ENCODE data around the gene ATP6AP1.

ATP6AP1 gene

DNA sequence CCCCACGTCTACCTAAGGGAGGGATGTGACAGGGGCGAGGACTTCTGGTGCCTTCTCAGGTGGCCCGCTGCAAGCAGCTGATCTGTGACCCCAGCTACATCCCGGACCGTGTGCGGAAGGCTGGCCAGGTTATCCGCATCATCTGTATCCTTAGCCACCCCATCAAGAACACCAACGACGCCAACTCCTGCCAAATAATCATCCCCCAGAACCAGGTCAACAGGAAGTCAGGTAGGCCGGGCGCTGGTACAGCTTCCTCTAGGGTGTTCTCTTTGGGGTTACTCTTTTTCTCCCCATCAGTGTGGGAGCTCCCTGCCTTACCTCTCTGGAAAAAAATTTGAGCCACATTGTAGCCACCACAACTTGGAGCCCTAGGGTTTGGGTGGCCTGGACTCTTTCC is 13.1 kb downstream of the ATP6AP1 start:
- Histone ChIP-seq H3K9me3 (ENCODE audit: control insufficient read depth, insufficient read depth, low read depth, low read length) (peaks cover 31% of the 10 kb centered on the region; the same call in 1 of the 2 replicates), H3K36me3 (ENCODE audit: control insufficient read depth, insufficient read depth, low read length) (peaks cover 48% of the 10 kb centered on the region), H3K4me3 (ENCODE audit: low read depth, low read length) (no peak overlapping the region), H3K27me3 (ENCODE audit: control insufficient read depth, insufficient read depth, low read length) (no peaks in the 10 kb centered on the region), H3K9ac (ENCODE audit: low read length) (no peak overlapping the region), H3K27ac (ENCODE audit: low read depth, low read length) (no peak overlapping the region), H3K4me1 (ENCODE audit: control insufficient read depth, insufficient read depth, low read length) (peaks cover 16% of the 10 kb centered on the region; the same call in 1 of the 2 replicates)

DNA sequence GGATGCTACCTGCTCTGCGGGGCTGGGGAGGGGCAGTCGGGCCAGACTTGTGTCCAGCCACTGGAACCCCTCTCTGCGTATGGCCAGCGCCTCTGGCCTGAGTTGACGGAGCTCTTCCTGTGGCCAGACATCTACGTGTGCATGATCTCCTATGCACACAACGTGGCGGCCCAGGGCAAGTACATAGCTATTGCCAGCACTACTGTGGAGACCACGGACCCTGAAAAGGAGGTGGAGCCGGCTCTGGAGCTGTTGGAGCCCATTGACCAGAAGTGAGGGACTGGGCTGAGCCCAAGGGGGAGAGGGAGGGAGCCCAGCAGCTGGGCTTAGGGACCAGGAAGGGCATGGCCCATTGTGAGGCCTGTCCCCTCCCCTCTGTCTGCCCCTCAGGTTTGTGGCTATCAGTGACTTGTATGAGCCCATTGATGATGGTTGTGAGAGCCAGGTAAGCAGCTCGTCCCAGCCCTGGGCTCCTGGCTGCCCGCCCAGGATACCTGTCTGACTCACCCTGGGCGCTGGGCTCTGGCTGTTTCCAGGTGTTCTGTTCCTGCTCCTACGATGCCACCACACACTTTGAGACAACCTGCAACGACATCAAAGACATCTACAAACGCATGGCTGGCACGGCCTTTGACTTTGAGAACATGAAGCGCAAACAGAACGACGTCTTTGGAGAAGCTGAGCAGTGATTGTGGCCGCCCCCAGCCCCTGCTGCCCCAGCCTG is 13.7 kb downstream of the ATP6AP1 start:
- Histone ChIP-seq H3K4me3 (ENCODE audit: low read depth, low read length) (no peak overlapping the region), H3K36me3 (ENCODE audit: control insufficient read depth, insufficient read depth, low read length) (peaks cover 53% of the 10 kb centered on the region), H3K4me1 (ENCODE audit: control insufficient read depth, insufficient read depth, low read length) (peaks cover 16% of the 10 kb centered on the region; the same call in 1 of the 2 replicates), H3K27ac (ENCODE audit: low read depth, low read length) (no peak overlapping the region), H3K9me3 (ENCODE audit: control insufficient read depth, insufficient read depth, low read depth, low read length) (peaks cover 35% of the 10 kb centered on the region; the same call in 1 of the 2 replicates), H3K27me3 (ENCODE audit: control insufficient read depth, insufficient read depth, low read length) (no peaks in the 10 kb centered on the region), H3K9ac (ENCODE audit: low read length) (no peak overlapping the region)

DNA sequence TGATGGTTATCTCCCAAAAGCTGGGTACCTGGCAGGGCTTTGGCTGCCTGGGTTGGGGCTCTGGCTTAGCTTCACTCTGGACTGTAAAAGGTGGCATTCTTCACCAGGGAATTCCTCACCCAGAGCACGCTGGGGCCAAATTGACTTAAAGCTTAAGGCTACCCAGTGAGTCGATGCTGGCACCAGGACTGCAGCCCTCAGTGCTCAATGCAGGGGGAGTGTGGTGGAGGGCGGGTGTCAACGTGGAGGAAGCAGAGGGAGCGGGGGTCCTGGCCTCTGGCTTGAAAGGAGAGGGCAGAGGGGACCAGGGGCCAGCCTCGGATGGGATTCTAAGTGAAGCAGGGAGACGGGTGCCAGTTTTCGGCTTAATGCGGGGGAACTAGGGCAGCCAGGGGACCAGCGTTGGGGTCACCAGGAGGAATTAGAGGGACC is 15.0 kb downstream of the ATP6AP1 start:
- Histone ChIP-seq H3K27ac (ENCODE audit: low read depth, low read length) (no peak overlapping the region), H3K36me3 (ENCODE audit: control insufficient read depth, insufficient read depth, low read length) (peaks cover 64% of the 10 kb centered on the region), H3K4me3 (ENCODE audit: low read depth, low read length) (peak overlapping the region; percentile 58), H3K4me1 (ENCODE audit: control insufficient read depth, insufficient read depth, low read length) (peaks cover 9% of the 10 kb centered on the region; the same call in 1 of the 2 replicates), H3K9me3 (ENCODE audit: control insufficient read depth, insufficient read depth, low read depth, low read length) (peaks cover 36% of the 10 kb centered on the region; the same call in 1 of the 2 replicates), H3K9ac (ENCODE audit: low read length) (peak overlapping the region; percentile 38), H3K27me3 (ENCODE audit: control insufficient read depth, insufficient read depth, low read length) (no peaks in the 10 kb centered on the region)

DNA sequence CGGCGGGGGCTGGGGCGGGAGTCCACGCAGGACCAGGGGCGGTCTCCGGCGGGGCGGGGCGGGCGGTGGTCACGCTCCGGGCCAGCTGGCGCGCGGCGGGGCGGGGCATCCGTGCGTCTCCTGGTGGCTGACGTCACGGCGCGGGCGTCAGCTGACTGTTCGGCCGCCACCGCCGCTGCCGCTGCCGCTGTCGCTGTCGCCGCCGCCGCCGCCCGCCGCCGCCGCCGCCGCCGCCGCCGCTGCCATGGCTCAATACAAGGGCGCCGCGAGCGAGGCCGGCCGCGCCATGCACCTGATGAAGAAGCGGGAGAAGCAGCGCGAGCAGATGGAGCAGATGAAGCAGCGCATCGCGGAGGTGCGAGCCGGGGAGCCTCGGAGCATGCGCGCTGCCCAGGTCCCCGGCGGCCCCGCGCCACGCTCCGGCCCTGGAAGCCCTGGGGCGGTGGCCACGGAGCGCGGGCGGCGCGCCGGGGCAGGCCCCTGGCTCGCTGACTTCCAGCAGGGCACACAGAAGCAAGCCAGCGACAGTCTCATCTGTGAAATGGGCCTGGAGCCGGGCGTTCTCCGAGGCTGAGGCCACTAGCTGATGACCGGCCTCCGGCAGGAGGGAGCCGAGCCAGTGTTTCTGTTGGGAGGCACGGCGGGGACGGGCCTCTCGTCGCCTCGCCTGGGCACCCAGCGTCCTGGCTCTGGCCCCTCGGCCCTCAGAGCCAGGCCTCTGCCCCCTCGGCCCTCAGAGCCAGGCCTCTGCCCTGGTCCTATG is 15.7 kb downstream of the ATP6AP1 start, which contains the start of gene FAM50A:
Gene FAM50A, plus strand, starts transcription at position 150 of the 763 bp plus-strand sequence. Its CDS starts 95 bp downstream, at position 245.
- H3K9me3 ChIP-seq (ENCODE audit: control insufficient read depth, insufficient read depth, low read depth, low read length): peaks cover 34% of the 10 kb centered on the region; the same call in 1 of the 2 replicates
- peak within 1 kb of the TSS; percentile 66 for H3K9ac ChIP-seq (ENCODE audit: low read length)
- peaks cover 65% of the 10 kb centered on the region for H3K36me3 ChIP-seq (ENCODE audit: control insufficient read depth, insufficient read depth, low read length)
- no peak within 1 kb of the TSS; the same call in 1 of the 2 replicates for H3K27ac ChIP-seq (ENCODE audit: low read depth, low read length)
- H3K4me3 ChIP-seq (ENCODE audit: low read depth, low read length): peak within 1 kb of the TSS; percentile 72
- peaks cover 8% of the 10 kb centered on the region; the same call in 1 of the 2 replicates for H3K4me1 ChIP-seq (ENCODE audit: control insufficient read depth, insufficient read depth, low read length)
- H3K27me3 ChIP-seq (ENCODE audit: control insufficient read depth, insufficient read depth, low read length): no peaks in the 10 kb centered on the region

DNA sequence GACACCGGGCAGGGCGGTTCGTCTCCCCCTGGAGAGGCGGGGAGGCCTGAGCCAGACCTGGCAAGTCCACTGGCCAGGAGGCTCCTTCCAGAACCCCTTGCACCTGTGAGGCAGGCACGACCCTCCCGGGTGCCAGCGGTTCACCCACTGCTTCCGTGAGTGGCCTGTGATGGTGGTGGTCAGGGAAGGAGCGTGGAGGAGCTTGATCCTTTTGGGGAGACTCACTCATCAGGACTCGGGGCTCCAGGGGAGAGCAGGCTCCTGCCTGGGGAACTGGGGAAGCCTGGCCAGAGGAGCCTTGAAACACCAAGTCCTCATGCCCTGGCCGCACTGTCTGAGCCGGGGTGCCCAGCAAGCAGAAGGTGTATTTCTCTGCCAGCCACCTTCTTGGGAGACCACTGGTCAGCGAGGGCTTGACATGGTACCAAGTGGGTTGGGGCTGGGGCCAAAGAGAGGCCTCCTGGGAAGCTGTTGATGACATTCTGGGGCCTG is 16.3 kb downstream of the ATP6AP1 start:
- no peak overlapping the region; the same call in 1 of the 2 replicates for H3K27ac ChIP-seq (ENCODE audit: low read depth, low read length)
- H3K36me3 ChIP-seq (ENCODE audit: control insufficient read depth, insufficient read depth, low read length): peaks cover 67% of the 10 kb centered on the region

DNA sequence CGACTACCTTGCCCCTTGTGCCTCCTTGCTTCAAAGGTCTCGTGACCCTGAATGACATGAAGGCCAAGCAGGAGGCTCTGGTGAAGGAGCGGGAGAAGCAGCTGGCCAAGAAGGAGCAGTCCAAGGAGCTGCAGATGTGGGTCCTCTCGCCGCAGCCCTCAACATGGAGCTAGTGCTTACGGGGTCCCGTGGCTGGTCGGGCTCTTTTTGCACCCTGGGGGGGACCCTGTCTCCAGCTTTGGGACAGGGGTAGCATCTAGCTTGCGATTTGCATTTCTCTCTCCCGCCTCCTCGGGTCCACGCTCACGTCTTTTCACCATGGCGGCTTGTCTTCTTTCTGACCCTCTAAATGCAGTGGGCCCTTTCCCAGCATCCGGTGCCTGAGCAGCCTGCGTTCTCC is 17.3 kb downstream of the ATP6AP1 start:
- Histone ChIP-seq H3K4me3 (ENCODE audit: low read depth, low read length) (no peak overlapping the region), H3K27ac (ENCODE audit: low read depth, low read length) (no peak overlapping the region), H3K36me3 (ENCODE audit: control insufficient read depth, insufficient read depth, low read length) (peaks cover 66% of the 10 kb centered on the region), H3K27me3 (ENCODE audit: control insufficient read depth, insufficient read depth, low read length) (no peaks in the 10 kb centered on the region), H3K9me3 (ENCODE audit: control insufficient read depth, insufficient read depth, low read depth, low read length) (peaks cover 32% of the 10 kb centered on the region; the same call in 1 of the 2 replicates), H3K9ac (ENCODE audit: low read length) (no peak overlapping the region), H3K4me1 (ENCODE audit: control insufficient read depth, insufficient read depth, low read length) (peaks cover 8% of the 10 kb centered on the region; the same call in 1 of the 2 replicates)

More for the DNA sequence above, 16.3 kb downstream of the ATP6AP1 start:
- Histone ChIP-seq H3K4me3 (ENCODE audit: low read depth, low read length) (peak overlapping the region; percentile 72), H3K9me3 (ENCODE audit: control insufficient read depth, insufficient read depth, low read depth, low read length) (peaks cover 35% of the 10 kb centered on the region; the same call in 1 of the 2 replicates), H3K27me3 (ENCODE audit: control insufficient read depth, insufficient read depth, low read length) (no peaks in the 10 kb centered on the region), H3K4me1 (ENCODE audit: control insufficient read depth, insufficient read depth, low read length) (peaks cover 8% of the 10 kb centered on the region; the same call in 1 of the 2 replicates), H3K9ac (ENCODE audit: low read length) (peak overlapping the region; percentile 66)

DNA sequence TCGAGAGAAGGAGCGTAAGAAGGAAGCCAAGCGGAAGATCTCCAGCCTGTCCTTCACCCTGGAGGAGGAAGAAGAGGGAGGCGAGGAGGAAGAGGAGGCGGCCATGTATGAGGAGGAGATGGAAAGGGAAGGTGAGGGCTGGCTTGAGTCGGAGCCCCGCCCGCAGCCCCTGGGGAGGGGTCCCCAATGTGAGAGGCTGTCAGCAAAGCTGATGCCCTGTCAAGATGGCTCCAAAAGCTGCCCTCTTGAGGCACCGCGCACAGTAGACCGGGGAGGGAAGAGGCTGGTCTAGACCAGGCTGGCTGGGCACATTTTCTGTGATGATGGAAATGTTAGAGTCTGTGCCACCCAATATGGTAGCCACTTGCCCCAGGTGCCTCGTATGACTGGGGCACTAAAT is 18.0 kb downstream of the ATP6AP1 start:
- Histone ChIP-seq H3K27ac (ENCODE audit: low read depth, low read length) (no peak overlapping the region), H3K27me3 (ENCODE audit: control insufficient read depth, insufficient read depth, low read length) (no peaks in the 10 kb centered on the region), H3K9ac (ENCODE audit: low read length) (no peak overlapping the region), H3K36me3 (ENCODE audit: control insufficient read depth, insufficient read depth, low read length) (peaks cover 65% of the 10 kb centered on the region), H3K9me3 (ENCODE audit: control insufficient read depth, insufficient read depth, low read depth, low read length) (peaks cover 31% of the 10 kb centered on the region; the same call in 1 of the 2 replicates), H3K4me1 (ENCODE audit: control insufficient read depth, insufficient read depth, low read length) (peaks cover 8% of the 10 kb centered on the region; the same call in 1 of the 2 replicates), H3K4me3 (ENCODE audit: low read depth, low read length) (no peak overlapping the region)

DNA sequence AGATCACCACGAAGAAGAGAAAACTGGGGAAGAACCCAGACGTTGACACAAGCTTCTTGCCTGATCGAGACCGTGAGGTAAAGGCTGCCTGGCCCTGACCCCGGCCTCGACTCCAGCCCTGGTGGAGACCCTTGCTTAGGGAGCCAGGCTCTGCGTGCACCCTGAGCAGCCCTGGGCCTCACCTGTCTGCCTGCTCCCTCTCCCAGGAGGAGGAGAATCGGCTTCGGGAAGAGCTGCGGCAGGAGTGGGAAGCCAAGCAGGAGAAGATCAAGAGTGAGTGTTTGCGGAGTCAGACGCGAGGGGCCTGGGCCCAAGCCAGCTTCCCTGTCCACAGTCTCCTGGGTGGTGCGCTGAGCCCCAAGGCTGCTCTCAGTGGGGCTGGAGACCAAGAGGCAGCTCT is 20.0 kb downstream of the ATP6AP1 start:
- Histone ChIP-seq H3K27ac (ENCODE audit: low read depth, low read length) (no peak overlapping the region), H3K36me3 (ENCODE audit: control insufficient read depth, insufficient read depth, low read length) (peaks cover 55% of the 10 kb centered on the region), H3K9ac (ENCODE audit: low read length) (no peak overlapping the region), H3K4me3 (ENCODE audit: low read depth, low read length) (no peak overlapping the region), H3K27me3 (ENCODE audit: control insufficient read depth, insufficient read depth, low read length) (no peaks in the 10 kb centered on the region), H3K4me1 (ENCODE audit: control insufficient read depth, insufficient read depth, low read length) (0 out of 2 replicates have a peak, but pooled peaks cover 4% of the 10 kb centered on the region), H3K9me3 (ENCODE audit: control insufficient read depth, insufficient read depth, low read depth, low read length) (peaks cover 30% of the 10 kb centered on the region; the same call in 1 of the 2 replicates)

DNA sequence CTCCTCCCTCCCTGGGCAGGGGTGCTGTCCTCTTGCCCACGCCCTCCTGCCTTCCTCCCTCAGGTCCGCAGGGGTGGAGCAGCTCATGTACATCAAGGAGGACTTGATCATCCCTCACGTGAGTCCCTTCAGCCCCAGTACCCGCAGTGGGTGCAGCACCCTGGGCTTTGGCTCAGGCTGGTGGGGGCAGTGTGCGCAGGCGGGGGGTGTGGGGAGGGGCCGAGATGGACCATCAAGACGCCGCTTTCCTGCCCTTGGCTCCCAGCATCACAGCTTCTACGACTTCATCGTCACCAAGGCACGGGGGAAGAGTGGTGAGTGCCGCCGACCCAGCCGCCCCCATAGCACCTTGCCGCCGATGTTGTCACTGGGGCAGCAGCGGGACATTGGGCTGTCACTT is 21.1 kb downstream of the ATP6AP1 start:
- peaks cover 55% of the 10 kb centered on the region for H3K36me3 ChIP-seq (ENCODE audit: control insufficient read depth, insufficient read depth, low read length)
- no peaks in the 10 kb centered on the region for H3K27me3 ChIP-seq (ENCODE audit: control insufficient read depth, insufficient read depth, low read length)

DNA sequence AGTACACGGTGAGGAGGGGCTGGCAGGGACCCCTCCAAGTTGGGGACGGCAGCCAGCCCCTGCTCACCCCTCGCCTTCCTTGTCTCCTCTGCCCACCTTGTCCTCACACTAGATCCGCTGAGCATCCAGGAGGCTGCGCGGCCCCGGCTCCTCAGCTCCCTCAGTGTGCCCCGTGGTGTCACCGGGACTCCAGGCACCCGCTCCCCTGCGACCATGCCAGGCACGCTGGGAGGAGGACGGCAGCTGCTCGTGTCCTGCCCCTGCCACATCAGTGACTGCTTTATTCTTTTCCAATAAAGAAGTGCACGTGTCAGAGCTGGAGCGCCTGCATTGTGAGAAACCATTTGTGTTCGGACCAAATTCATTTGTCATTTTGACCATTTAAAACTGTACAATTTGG is 21.8 kb downstream of the ATP6AP1 start:
- Histone ChIP-seq H3K36me3 (ENCODE audit: control insufficient read depth, insufficient read depth, low read length) (peaks cover 55% of the 10 kb centered on the region), H3K27ac (ENCODE audit: low read depth, low read length) (no peak overlapping the region), H3K4me3 (ENCODE audit: low read depth, low read length) (no peak overlapping the region), H3K27me3 (ENCODE audit: control insufficient read depth, insufficient read depth, low read length) (no peaks in the 10 kb centered on the region), H3K9ac (ENCODE audit: low read length) (no peak overlapping the region), H3K4me1 (ENCODE audit: control insufficient read depth, insufficient read depth, low read length) (no peaks in the 10 kb centered on the region), H3K9me3 (ENCODE audit: control insufficient read depth, insufficient read depth, low read depth, low read length) (peaks cover 24% of the 10 kb centered on the region; the same call in 1 of the 2 replicates)

More for the DNA sequence above, 21.1 kb downstream of the ATP6AP1 start:
- Histone ChIP-seq H3K9ac (ENCODE audit: low read length) (no peak overlapping the region), H3K9me3 (ENCODE audit: control insufficient read depth, insufficient read depth, low read depth, low read length) (peaks cover 29% of the 10 kb centered on the region; the same call in 1 of the 2 replicates), H3K4me1 (ENCODE audit: control insufficient read depth, insufficient read depth, low read length) (0 out of 2 replicates have a peak, but pooled peaks cover 2% of the 10 kb centered on the region), H3K27ac (ENCODE audit: low read depth, low read length) (no peak overlapping the region), H3K4me3 (ENCODE audit: low read depth, low read length) (no peak overlapping the region)

Measured in HUES6 (cell line).